Fibroblast of gingiva (primary cell): ENCODE results near the gene GFAP.
"Not testable (repeated sequence)": the region's sequence is repeated elsewhere in the genome, so short reads cannot be mapped to it uniquely, and the experiment has no call there.

ENCODE experiments used
- DNase-seq: peaks from one replicate; pipeline ENCODE4 v3.0.0-alpha.2; 2011; ENCODE audit warnings: low read depth

GFAP gene

GRCh38 chr17:44915321-44915726 lies at the start of gene GFAP:
GFAP (minus strand) TSS chr17:44915500; CDS start chr17:44915486, 14 bp downstream.
- no peak for DNase-seq

GRCh38 chr17:44961921-44962350 lies 46.6 kb upstream of the GFAP start:
- no peak for DNase-seq

- DNase-seq = no peak
Measured at GRCh38 chr17:44960691-44961090, 45.4 kb upstream of the GFAP start.

GRCh38 chr17:44959821-44960531 lies 44.7 kb upstream of the GFAP start:
- DNase-seq = no peak

- no peak for DNase-seq
Measured at GRCh38 chr17:44956998-44957981, 42.0 kb upstream of the GFAP start.

GRCh38 chr17:44955674-44956425 lies 40.5 kb upstream of the GFAP start:
- DNase-seq = no peak

- no peak for DNase-seq
Measured at GRCh38 chr17:44952946-44953475, 37.7 kb upstream of the GFAP start.

- no peak for DNase-seq
Measured at GRCh38 chr17:44948315-44948795, 33.1 kb upstream of the GFAP start.

- DNase-seq = peak; percentile 90
Measured at GRCh38 chr17:44947461-44948314, 32.4 kb upstream of the GFAP start, which contains the start of gene KIF18B. KIF18B (minus strand) TSS chr17:44947773; CDS start chr17:44936344, 11,429 bp downstream.

- not testable (repeated sequence) for DNase-seq
Measured at GRCh38 chr17:44945652-44946051, 30.4 kb upstream of the GFAP start.

- no peak for DNase-seq
Measured at GRCh38 chr17:44942456-44942855, 27.2 kb upstream of the GFAP start.

GRCh38 chr17:44941712-44942331 lies 26.5 kb upstream of the GFAP start:
- no peak for DNase-seq

GRCh38 chr17:44940768-44941167 lies 25.5 kb upstream of the GFAP start:
- DNase-seq = no peak

GRCh38 chr17:44940317-44940716 lies 25.0 kb upstream of the GFAP start:
- DNase-seq = no peak

- DNase-seq = no peak
Measured at GRCh38 chr17:44935116-44935515, 19.8 kb upstream of the GFAP start.

GRCh38 chr17:44934745-44935105 lies 19.4 kb upstream of the GFAP start:
- DNase-seq = no peak

GRCh38 chr17:44933824-44934744 lies 18.8 kb upstream of the GFAP start:
- DNase-seq = no peak

- no peak for DNase-seq
Measured at GRCh38 chr17:44932787-44933097, 17.4 kb upstream of the GFAP start.

GRCh38 chr17:44932096-44932786 lies 16.9 kb upstream of the GFAP start:
- no peak for DNase-seq
